Activated effector memory CD4-positive, alpha-beta T cell treated with anti-CD3 and anti-CD28 coated beads, Interleukin-2, amount 50 U/mL, for 16 hours (primary cell): ENCODE results near the gene SPAG16.
"Not testable (repeated sequence)": the region's sequence is repeated elsewhere in the genome, so short reads cannot be mapped to it uniquely, and the experiment has no call there.

Source experiments
- DNase-seq: peaks from one replicate; pipeline ENCODE4 v3.0.0-alpha.2; 2020

SPAG16 gene

GRCh38 chr2:213848631-213849030 is 564.4 kb downstream of the SPAG16 start:
- no peak for DNase-seq

GRCh38 chr2:213861638-213862037 is 577.4 kb downstream of the SPAG16 start:
- no peak for DNase-seq

GRCh38 chr2:213862407-213863076 is 578.3 kb downstream of the SPAG16 start:
- no peak for DNase-seq

- DNase-seq, result no peak
These were observed 579.3 kb downstream of the SPAG16 start for GRCh38 chr2:213863541-213863940.

GRCh38 chr2:213868526-213868925 is 584.3 kb downstream of the SPAG16 start:
- DNase-seq, result no peak

GRCh38 chr2:213885485-213885884 is 601.2 kb downstream of the SPAG16 start:
- no peak for DNase-seq

GRCh38 chr2:213914510-213914909 is 630.2 kb downstream of the SPAG16 start:
- DNase-seq, result no peak

- no peak for DNase-seq
These were observed 635.8 kb downstream of the SPAG16 start for GRCh38 chr2:213920014-213920413.

GRCh38 chr2:213923543-213923942 is 639.3 kb downstream of the SPAG16 start:
- no peak for DNase-seq

- DNase-seq, result no peak
These were observed 650.3 kb downstream of the SPAG16 start for GRCh38 chr2:213934560-213934959.

GRCh38 chr2:213958086-213958485 is 673.8 kb downstream of the SPAG16 start:
- no peak for DNase-seq

- DNase-seq, result no peak
These were observed 675.3 kb downstream of the SPAG16 start for GRCh38 chr2:213959589-213959988.

- DNase-seq, result no peak
These were observed 687.3 kb downstream of the SPAG16 start for GRCh38 chr2:213971536-213971935.

GRCh38 chr2:213980883-213981282 is 696.6 kb downstream of the SPAG16 start:
- no peak for DNase-seq

GRCh38 chr2:213989207-213989606 is 704.9 kb downstream of the SPAG16 start:
- DNase-seq, result no peak

GRCh38 chr2:213991453-213992108 is 707.3 kb downstream of the SPAG16 start:
- DNase-seq, result no peak

GRCh38 chr2:213995400-213996105 is 711.3 kb downstream of the SPAG16 start:
- no peak for DNase-seq

- not testable (repeated sequence) for DNase-seq
These were observed 714.7 kb downstream of the SPAG16 start for GRCh38 chr2:213998976-213999375.

GRCh38 chr2:214004463-214004862 is 720.2 kb downstream of the SPAG16 start:
- no peak for DNase-seq

- DNase-seq, result no peak
These were observed 721.1 kb downstream of the SPAG16 start for GRCh38 chr2:214005337-214005736.

- no peak for DNase-seq
These were observed 722.3 kb downstream of the SPAG16 start for GRCh38 chr2:214006601-214007000.

- no peak for DNase-seq
These were observed 727.4 kb downstream of the SPAG16 start for GRCh38 chr2:214011676-214012075.

GRCh38 chr2:214014551-214015220 is 730.4 kb downstream of the SPAG16 start:
- no peak for DNase-seq
